Measurements from ENCODE around the gene TSEN15. TPM values are rescaled to one million over a fixed set of nuclear protein-coding genes. Genes with fewer than 3 reads are reported as not detected.

The TSEN15 gene
- total and polyA plus RNA-seq, 10 of the 15 experiments (the other 5 are each of a cell fraction or from before 2014, with no cell fraction given) = 21.1 to 136 (median 70.2) TPM

- WGBS (ENCODE audit: insufficient coverage, insufficient replicate concordance, low lambda C conversion rate, missing lambda C conversion rate) = 47% methylated on average over 2 of the region's 2 CpGs
- ChIA-PET POLR2A (no interaction called here), RAD21 (ENCODE audit: unreplicated experiment) (no interaction called here), CTCF (interaction anchor here (0.9 kb wide), 1 partner anchor 588 kb away, joined by 3 read pairs; no protein-coding TSS in a partner anchor), SMC1A (ENCODE audit: uncharacterized antibody, unreplicated experiment) (no interaction called here)
- no peaks in the 10 kb centered on the region for H4K20me1 ChIP-seq (ENCODE audit: control insufficient read depth, insufficient read depth)
- TF ChIP-seq RFX5 (IDR thresholded peaks at IDR 0.05; ENCODE audit: low read depth, low read length) (no peak), POLR2AphosphoS5 (IDR thresholded peaks at IDR 0.05; ENCODE audit: low read length) (no peak), REST (IDR thresholded peaks at IDR 0.05; ENCODE audit: low read depth, low read length) (no peak), CTCF (IDR thresholded peaks at IDR 0.05 in 2 of 3, conservative IDR thresholded peaks at IDR 0.05 in 1 of 3; ENCODE audit: control insufficient read depth in 2 of 3, extremely low read depth in 1 of 3, insufficient read depth in 1 of 3, low read depth in 3 of 3, low read length in 3 of 3) (no peak), EED (IDR thresholded peaks at IDR 0.05; ENCODE audit: low read depth) (no peak), FOS (IDR thresholded peaks at IDR 0.05; ENCODE audit: borderline replicate concordance, extremely low read depth, insufficient read length) (no peak), RUNX3 (IDR thresholded peaks at IDR 0.05; ENCODE audit: low read length) (no peak), EP300 (IDR thresholded peaks at IDR 0.05; ENCODE audit: borderline replicate concordance in 1 of 2, control insufficient read depth in 1 of 2, low read depth in 2 of 2, low read length in 2 of 2) (no peak), ZNF274 (IDR thresholded peaks at IDR 0.05; ENCODE audit: insufficient read depth, insufficient read length) (no peak), ETV6 (conservative IDR thresholded peaks at IDR 0.05 in 1 of 2, IDR thresholded peaks at IDR 0.05 in 1 of 2; ENCODE audit: borderline replicate concordance in 1 of 2, low read depth in 1 of 2) (no peak), PKNOX1 (IDR thresholded peaks at IDR 0.05) (no peak), SMC3 (IDR thresholded peaks at IDR 0.05; ENCODE audit: borderline replicate concordance, low read length) (no peak), ZNF24 (IDR thresholded peaks at IDR 0.05) (no peak), POU2F2 (IDR thresholded peaks at IDR 0.05; ENCODE audit: borderline replicate concordance, low read depth, low read length) (no peak)
- TF ChIP-seq, protein P1, sequence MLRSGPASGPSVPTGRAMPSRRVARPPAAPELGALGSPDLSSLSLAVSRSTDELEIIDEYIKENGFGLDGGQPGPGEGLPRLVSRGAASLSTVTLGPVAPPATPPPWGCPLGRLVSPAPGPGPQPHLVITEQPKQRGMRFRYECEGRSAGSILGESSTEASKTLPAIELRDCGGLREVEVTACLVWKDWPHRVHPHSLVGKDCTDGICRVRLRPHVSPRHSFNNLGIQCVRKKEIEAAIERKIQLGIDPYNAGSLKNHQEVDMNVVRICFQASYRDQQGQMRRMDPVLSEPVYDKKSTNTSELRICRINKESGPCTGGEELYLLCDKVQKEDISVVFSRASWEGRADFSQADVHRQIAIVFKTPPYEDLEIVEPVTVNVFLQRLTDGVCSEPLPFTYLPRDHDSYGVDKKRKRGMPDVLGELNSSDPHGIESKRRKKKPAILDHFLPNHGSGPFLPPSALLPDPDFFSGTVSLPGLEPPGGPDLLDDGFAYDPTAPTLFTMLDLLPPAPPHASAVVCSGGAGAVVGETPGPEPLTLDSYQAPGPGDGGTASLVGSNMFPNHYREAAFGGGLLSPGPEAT (IDR thresholded peaks at IDR 0.05; ENCODE audit: low read depth) = no peak
- DNase-seq (ENCODE audit: low read depth, low spot score) (no peak), FAIRE-seq (no peak), ATAC-seq (no peak)
- H3K9ac ChIP-seq (ENCODE audit: control insufficient read depth, insufficient read depth, low read length) = no peak overlapping the region
- no peaks in the 10 kb centered on the region for H3K36me3 ChIP-seq (ENCODE audit: control insufficient read depth in 2 of 2, insufficient read depth in 2 of 2, low read length in 1 of 2)
- H3K4me1 ChIP-seq (ENCODE audit: control insufficient read depth, insufficient read depth, low read length) = no peaks in the 10 kb centered on the region
- no peak overlapping the region for H3K27ac ChIP-seq (ENCODE audit: control insufficient read depth, insufficient read depth)
- no TSS peak for BruUV-seq (replicated peaks)
- H3K79me2 ChIP-seq (ENCODE audit: control insufficient read depth, insufficient read depth, low read length) = no peaks in the 10 kb centered on the region
- intact Hi-C loops (cut with micrococcal nuclease; ENCODE audit: unreplicated experiment) = no loop called here
- in situ Hi-C loops (cut with MboI) = no loop called here
- no peaks in the 10 kb centered on the region for H3K9me3 ChIP-seq (replicated peaks; ENCODE audit: control insufficient read depth, insufficient read depth, low read length)
- H2AFZ ChIP-seq (ENCODE audit: control insufficient read depth, low read depth, low read length) = no peak overlapping the region
- no peak overlapping the region for H3K4me3 ChIP-seq
- H3K4me2 ChIP-seq (ENCODE audit: control insufficient read depth, insufficient read depth) = no peak overlapping the region
- H3K27me3 ChIP-seq (replicated peaks in 1 of 2; ENCODE audit: control insufficient read depth in 2 of 2, insufficient read depth in 2 of 2, low read length in 1 of 2) = peaks cover 0 to 14% of the 10 kb centered on the region in 2 experiments; a peak in 2 of 4 replicates
Observed at GRCh38 chr1:184019506-184019905, 32.0 kb upstream of the TSEN15 start.
